ENCODE results near the gene GATB. TPM values are rescaled to one million over a fixed set of nuclear protein-coding genes. Genes with fewer than 3 reads are reported as not detected.

GATB gene
- total and polyA plus RNA-seq, 2 of the 4 experiments (the other 2 are of a cell fraction): 18.7 to 20.3 TPM

GRCh38 chr4:151670843-151671242 is 90.0 kb downstream of the GATB start:
- H3K27me3 ChIP-seq (ENCODE audit: control insufficient read depth, insufficient read depth, low read length): no peaks in the 10 kb centered on the region
- H2BK15ac ChIP-seq (ENCODE audit: low read depth, low read length): no peak overlapping the region
- ATAC-seq (ENCODE audit: low read depth): no peak
- H4K20me1 ChIP-seq (ENCODE audit: insufficient read depth, low read length): no peaks in the 10 kb centered on the region
- H3K36me3 ChIP-seq (ENCODE audit: control insufficient read depth, insufficient read depth, low read length): no peaks in the 10 kb centered on the region
- H3K9me1 ChIP-seq (ENCODE audit: insufficient read depth, low read length): no peaks in the 10 kb centered on the region; the same call in 1 of the 2 replicates
- dilution Hi-C loops (cut with HindIII; ENCODE audit: low sequenced_read_pairs, unreplicated experiment) (no loop called here), in situ Hi-C loops (cut with MboI; ENCODE audit: low sequenced_read_pairs) (no loop called here), intact Hi-C loops (cut with micrococcal nuclease) (no loop called here)
- no peak overlapping the region for H2BK120ac ChIP-seq (ENCODE audit: low read depth, low read length)
- H4K8ac ChIP-seq (ENCODE audit: low read depth in 2 of 2, low read length in 2 of 2): no peak overlapping the region
- no TSS peak for BruUV-seq (replicated peaks)
- DNase-seq: no peak
- H3K27ac ChIP-seq (ENCODE audit: insufficient read depth, low read length): no peak overlapping the region
- no peak overlapping the region for H3K14ac ChIP-seq (replicated peaks; ENCODE audit: low read depth, low read length)
- no peak overlapping the region for H3K56ac ChIP-seq (ENCODE audit: extremely low read depth, insufficient read depth, low read length)
- peaks cover 10% of the 10 kb centered on the region for H3K4me1 ChIP-seq (ENCODE audit: control insufficient read depth, insufficient read depth, low read length)
- no peaks in the 10 kb centered on the region for H3K79me1 ChIP-seq (ENCODE audit: low read depth in 1 of 2, low read length in 2 of 2)
- TF ChIP-seq RCOR1 (IDR thresholded peaks at IDR 0.05; ENCODE audit: insufficient replicate concordance, low read length): no peak
- no peak for TF ChIP-seq RFX5 (IDR thresholded peaks at IDR 0.05; ENCODE audit: low read depth, low read length)
- TF ChIP-seq SMC3 (IDR thresholded peaks at IDR 0.05; ENCODE audit: low read depth, low read length): no peak
- no peak for TF ChIP-seq BHLHE40 (IDR thresholded peaks at IDR 0.05; ENCODE audit: low read depth, low read length)
- no peak for TF ChIP-seq RAD21 (IDR thresholded peaks at IDR 0.05; ENCODE audit: low read length)
- no peak for TF ChIP-seq NFE2L2 (IDR thresholded peaks at IDR 0.05; ENCODE audit: low read depth, low read length)
- no peak for TF ChIP-seq POLR2A (IDR thresholded peaks at IDR 0.05; ENCODE audit: low read depth, low read length)
- no peak for TF ChIP-seq CTCF (conservative IDR thresholded peaks at IDR 0.05; ENCODE audit: low read depth, low read length)
- TF ChIP-seq USF2 (IDR thresholded peaks at IDR 0.05; ENCODE audit: low read depth, low read length): no peak
- H4K91ac ChIP-seq (ENCODE audit: insufficient read depth, low read depth, low read length): no peak overlapping the region
- H2BK5ac ChIP-seq (ENCODE audit: low read depth, low read length, poor library complexity, severe bottlenecking): no peak overlapping the region
- no peak overlapping the region for H3K9ac ChIP-seq (ENCODE audit: low read depth, low read length)
- H2AK9ac ChIP-seq (replicated peaks; ENCODE audit: low read depth, low read length, poor library complexity): no peak overlapping the region
- no peak overlapping the region for H4K5ac ChIP-seq (ENCODE audit: low read depth, low read length)
- no peak overlapping the region for H3K4ac ChIP-seq (ENCODE audit: low read depth, low read length)
- no peak overlapping the region for H3K23ac ChIP-seq (ENCODE audit: low read depth, low read length)
- ChIA-PET CTCF (no interaction called here), POLR2A (ENCODE audit: unreplicated experiment) (no interaction called here)
- H3K18ac ChIP-seq (ENCODE audit: low read depth, low read length): no peak overlapping the region
- H2AFZ ChIP-seq (replicated peaks; ENCODE audit: low read length, poor library complexity): no peak overlapping the region
- no peak overlapping the region for H2BK20ac ChIP-seq (ENCODE audit: low read depth, low read length)
- H3K4me3 ChIP-seq (ENCODE audit: insufficient read depth, low read depth, low read length): no peak overlapping the region
- H2AK5ac ChIP-seq (ENCODE audit: low read depth, low read length): 0 out of 2 replicates have a peak overlapping the region, but pooled peaks have one; percentile 27
- no peaks in the 10 kb centered on the region for H3K9me3 ChIP-seq (ENCODE audit: control insufficient read depth, insufficient read depth, low read length)
- 100% methylated on average over 3 of the region's 5 CpGs; no CpG with 5 or more reads in 1 of the 2 experiments for WGBS, 2 experiments (ENCODE audit: extremely low coverage in 2 of 2, insufficient read length in 1 of 2)
- no peak overlapping the region for H3K4me2 ChIP-seq (ENCODE audit: low read depth, low read length)

All from IMR-90 (cell line).